Neural progenitor cell (in vitro differentiated cells): Measurements from ENCODE around the gene KISS1R. TPM values are rescaled to one million over a fixed set of nuclear protein-coding genes. Genes with fewer than 3 reads are reported as not detected.

Experiments used
- DNase-seq: peaks from one replicate; pipeline ENCODE4 v3.0.0-alpha.2; 2016; ENCODE audit warnings: low spot score
- H2AFZ ChIP-seq: fragments of 200-600 bp; sonication (generic); replicated peaks from 2 replicates; pipeline ENCODE4 v1.6.1; 2016; ENCODE audit warnings: antibody characterized with exemption
- H3F3A ChIP-seq: fragments of 200-600 bp; sonication (generic); 2 replicates; pipeline ENCODE4 v1.6.1; 2016; ENCODE audit warnings: antibody characterized with exemption, low read depth
- H3K27ac ChIP-seq: fragments of 200-600 bp; sonication (generic); 2 replicates; pipeline ENCODE4 v1.5.1; 2016; ENCODE audit warnings: mild to moderate bottlenecking
- H3K27me3 ChIP-seq: fragments of 200-600 bp; sonication (generic); 2 replicates; pipeline ENCODE4 v1.6.1; 2016; ENCODE audit warnings: mild to moderate bottlenecking, moderate library complexity
- H3K36me3 ChIP-seq: fragments of 200-600 bp; sonication (generic); 2 replicates; pipeline ENCODE4 v1.5.1; 2016
- H3K4me1 ChIP-seq: fragments of 200-600 bp; sonication (generic); 2 replicates; pipeline ENCODE4 v1.6.1; 2016; ENCODE audit warnings: mixed run types
- H3K4me2 ChIP-seq: fragments of 200-600 bp; sonication (generic); 2 replicates; pipeline ENCODE4 v1.6.1; 2016
- H3K4me3 ChIP-seq: fragments of 200-600 bp; sonication (generic); 2 replicates; pipeline ENCODE4 v1.5.1; 2016
- H3K79me2 ChIP-seq: fragments of 200-600 bp; sonication (generic); 2 replicates; pipeline ENCODE4 v1.6.1; 2016; ENCODE audit warnings: low read depth
- H3K9ac ChIP-seq: fragments of 200-600 bp; sonication (generic); 2 replicates; pipeline ENCODE4 v1.6.1; 2016
- H3K9me3 ChIP-seq: fragments of 200-600 bp; sonication (generic); 2 replicates; pipeline ENCODE4 v1.5.1; 2016; ENCODE audit warnings: low read depth
- H4K20me1 ChIP-seq: fragments of 200-600 bp; sonication (generic); 2 replicates; pipeline ENCODE4 v1.6.1; 2016; ENCODE audit warnings: low read depth
- H3K27ac Mint-ChIP-seq: 3 replicates; pipeline ENCODE4 v1.8.0; 2021; ENCODE audit warnings: mixed read lengths
- H3K27me3 Mint-ChIP-seq: 2 replicates; pipeline ENCODE4 v1.8.0; 2022; ENCODE audit warnings: low read depth, mild to moderate bottlenecking, inconsistent platforms, moderate library complexity, mixed read lengths; ENCODE audit not compliant: insufficient read depth
- H3K36me3 Mint-ChIP-seq: 3 replicates; pipeline ENCODE4 v1.8.0; 2021; ENCODE audit warnings: mixed read lengths
- H3K4me1 Mint-ChIP-seq: 3 replicates; pipeline ENCODE4 v1.8.0; 2021; ENCODE audit warnings: mixed read lengths
- H3K4me3 Mint-ChIP-seq: 3 replicates; pipeline ENCODE4 v1.8.0; 2021; ENCODE audit warnings: mild to moderate bottlenecking, moderate library complexity, mixed read lengths
- H3K9me3 Mint-ChIP-seq: 3 replicates; pipeline ENCODE4 v1.8.0; 2020; ENCODE audit warnings: mixed read lengths
- EZH2 ChIP-seq: fragments of 200-600 bp; sonication (generic); IDR thresholded peaks from 2 replicates; pipeline ENCODE4 v1.6.1; 2017; ENCODE audit warnings: antibody characterized with exemption, mild to moderate bottlenecking, moderate library complexity
- EZH2phosphoT487 ChIP-seq: fragments of 200-600 bp; sonication (generic); IDR thresholded peaks from 2 replicates; pipeline ENCODE4 v1.6.1; 2017; ENCODE audit warnings: antibody characterized with exemption
- total RNA-seq: library from RNA; depleted of rRNA; stranded (reverse); fragments of >200 nt; gene quantifications from 2 replicates; pipeline ENCODE4 v1.2.3, GENCODE V29; 2015; ENCODE audit warnings: low replicate concordance
- TF ChIP-seq, protein P1 (sequence below): fragments of 200-600 bp; sonication (generic); IDR thresholded peaks from 2 replicates; pipeline ENCODE4 v1.5.1; 2017; ENCODE audit warnings: antibody characterized with exemption, mild to moderate bottlenecking

Gene KISS1R
- total RNA-seq, 1 donor from 2014 or later = not detected

DNA sequence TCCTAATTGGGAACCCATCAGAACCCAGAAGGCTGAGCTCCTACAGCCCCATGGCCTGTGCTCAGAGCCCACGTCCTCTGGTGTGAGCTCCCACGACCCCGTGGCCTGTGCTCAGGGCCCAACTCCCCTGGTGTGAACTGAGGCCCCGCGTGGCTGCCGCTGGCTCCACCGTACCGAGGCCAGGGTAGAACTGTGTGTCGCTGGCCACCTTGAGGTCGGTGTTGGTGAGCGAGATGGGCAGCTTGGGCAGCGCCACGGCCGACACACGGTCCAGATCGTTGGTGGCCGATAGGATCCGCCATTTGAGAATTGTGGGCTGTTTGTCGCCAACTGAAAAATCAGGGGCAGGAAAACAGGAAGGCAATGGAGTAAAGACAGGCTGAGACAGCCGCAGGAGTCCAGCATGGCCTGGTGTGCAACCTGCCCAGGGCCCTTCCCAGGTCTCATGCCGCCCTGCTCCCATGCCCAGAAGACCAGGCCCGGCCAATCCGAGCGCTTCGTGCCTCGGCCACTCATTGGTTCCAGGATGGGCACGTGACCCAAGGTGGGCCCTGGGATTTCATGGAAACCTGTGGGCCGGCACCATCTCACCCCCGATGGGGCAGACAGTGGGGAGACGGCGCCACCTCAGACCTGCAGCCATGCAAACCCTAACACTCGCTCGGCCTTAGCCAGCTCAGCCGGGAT, 35.6 kb upstream of the KISS1R start:
- Histone ChIP-seq H3K9ac (no peak overlapping the region), H2AFZ (no peak overlapping the region), H4K20me1 (peaks cover 10% of the 10 kb centered on the region), H3K4me3 (no peak overlapping the region), H3K27ac (no peak overlapping the region), H3K27me3 (no peaks in the 10 kb centered on the region), H3K4me2 (no peak overlapping the region), H3K36me3 (no peaks in the 10 kb centered on the region), H3F3A (no peaks in the 10 kb centered on the region), H3K4me1 (no peaks in the 10 kb centered on the region), H3K9me3 (no peaks in the 10 kb centered on the region), H3K79me2 (no peaks in the 10 kb centered on the region)
- H3K36me3 Mint-ChIP-seq = peaks cover 17% of the 10 kb centered on the region
- peaks cover 7% of the 10 kb centered on the region for H3K27me3 Mint-ChIP-seq
- H3K27ac Mint-ChIP-seq = no peak overlapping the region
- H3K9me3 Mint-ChIP-seq = no peaks in the 10 kb centered on the region
- H3K4me1 Mint-ChIP-seq = peaks cover 2% of the 10 kb centered on the region
- TF ChIP-seq EZH2 (no peak), EZH2phosphoT487 (no peak)
- TF ChIP-seq, protein P1, sequence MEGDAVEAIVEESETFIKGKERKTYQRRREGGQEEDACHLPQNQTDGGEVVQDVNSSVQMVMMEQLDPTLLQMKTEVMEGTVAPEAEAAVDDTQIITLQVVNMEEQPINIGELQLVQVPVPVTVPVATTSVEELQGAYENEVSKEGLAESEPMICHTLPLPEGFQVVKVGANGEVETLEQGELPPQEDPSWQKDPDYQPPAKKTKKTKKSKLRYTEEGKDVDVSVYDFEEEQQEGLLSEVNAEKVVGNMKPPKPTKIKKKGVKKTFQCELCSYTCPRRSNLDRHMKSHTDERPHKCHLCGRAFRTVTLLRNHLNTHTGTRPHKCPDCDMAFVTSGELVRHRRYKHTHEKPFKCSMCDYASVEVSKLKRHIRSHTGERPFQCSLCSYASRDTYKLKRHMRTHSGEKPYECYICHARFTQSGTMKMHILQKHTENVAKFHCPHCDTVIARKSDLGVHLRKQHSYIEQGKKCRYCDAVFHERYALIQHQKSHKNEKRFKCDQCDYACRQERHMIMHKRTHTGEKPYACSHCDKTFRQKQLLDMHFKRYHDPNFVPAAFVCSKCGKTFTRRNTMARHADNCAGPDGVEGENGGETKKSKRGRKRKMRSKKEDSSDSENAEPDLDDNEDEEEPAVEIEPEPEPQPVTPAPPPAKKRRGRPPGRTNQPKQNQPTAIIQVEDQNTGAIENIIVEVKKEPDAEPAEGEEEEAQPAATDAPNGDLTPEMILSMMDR = no peak
- no peak overlapping the region for H3K4me3 Mint-ChIP-seq
- DNase-seq = no peak

DNA sequence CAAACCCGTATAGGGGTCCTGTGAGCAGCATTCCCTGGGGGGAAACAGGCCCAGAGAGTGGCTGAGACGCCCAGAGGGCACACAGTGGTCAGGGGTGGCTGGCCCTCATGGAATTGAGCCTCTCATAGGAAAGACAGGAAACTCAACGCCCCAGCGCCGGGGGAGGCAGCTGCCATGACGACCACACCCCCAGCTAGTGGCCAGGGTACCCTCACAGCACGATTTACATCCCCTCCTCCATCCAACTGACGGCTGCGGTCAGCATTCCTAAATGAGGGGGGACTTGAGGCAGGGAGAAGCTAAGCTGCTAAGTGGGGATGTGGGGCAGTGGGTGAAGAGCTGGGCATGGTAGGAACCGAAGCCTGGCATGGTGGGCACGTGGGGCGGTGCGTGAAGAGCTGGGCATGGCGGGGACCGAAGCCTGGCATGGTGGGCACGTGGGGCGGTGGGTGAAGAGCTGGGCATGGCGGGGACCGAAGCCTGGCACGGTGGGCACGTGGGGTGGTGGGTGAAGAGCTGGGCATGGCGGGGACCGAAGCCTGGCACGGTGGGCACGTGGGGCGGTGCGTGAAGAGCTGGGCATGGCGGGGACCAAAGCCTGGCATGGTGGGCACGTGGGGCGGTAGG, 34.1 kb upstream of the KISS1R start:
- Mint-ChIP-seq H3K27me3 (peaks cover 8% of the 10 kb centered on the region), H3K4me3 (no peak overlapping the region), H3K4me1 (peaks cover 5% of the 10 kb centered on the region), H3K9me3 (no peaks in the 10 kb centered on the region), H3K27ac (no peak overlapping the region), H3K36me3 (peaks cover 20% of the 10 kb centered on the region)
- Histone ChIP-seq H3K4me1 (no peaks in the 10 kb centered on the region), H3K9me3 (no peaks in the 10 kb centered on the region), H3K4me2 (no peak overlapping the region), H3K27ac (no peak overlapping the region), H3K4me3 (no peak overlapping the region), H2AFZ (no peak overlapping the region), H3K79me2 (no peaks in the 10 kb centered on the region), H3K36me3 (no peaks in the 10 kb centered on the region), H3K9ac (no peak overlapping the region), H4K20me1 (peaks cover 10% of the 10 kb centered on the region), H3F3A (no peaks in the 10 kb centered on the region), H3K27me3 (no peaks in the 10 kb centered on the region)
- DNase-seq = no peak
- TF ChIP-seq, protein P1 = no peak
- TF ChIP-seq EZH2 = no peak
- TF ChIP-seq EZH2phosphoT487 = no peak

DNA sequence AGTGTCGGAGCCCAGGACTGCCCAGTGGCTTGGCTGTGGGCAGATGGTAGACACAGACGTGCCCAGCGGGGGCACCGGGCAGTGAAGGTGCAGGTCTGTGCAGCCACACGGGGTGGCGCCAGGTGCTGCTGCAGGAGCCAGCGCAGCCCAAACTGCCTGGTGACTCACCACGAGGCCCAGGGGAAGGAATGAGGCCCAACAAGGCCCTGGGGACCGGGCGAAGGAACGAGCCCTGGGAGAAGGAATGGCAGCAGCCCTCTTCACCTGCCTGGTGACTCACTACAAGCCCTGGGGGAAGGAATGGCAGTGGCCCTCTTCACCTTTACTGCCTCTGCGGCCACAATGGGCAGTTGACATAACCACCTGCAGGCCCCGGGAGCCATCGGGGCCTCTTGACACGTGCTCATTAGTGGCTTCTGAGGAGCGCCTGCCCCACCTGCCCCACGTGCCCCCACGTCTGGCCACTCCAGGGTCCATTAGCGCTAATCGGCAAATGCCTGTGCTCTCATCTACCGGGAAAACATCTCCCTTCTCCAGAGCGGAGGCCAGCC, 33.4 kb upstream of the KISS1R start:
- no peak for DNase-seq
- H3K27me3 ChIP-seq = no peaks in the 10 kb centered on the region
- H3K9ac ChIP-seq = no peak overlapping the region
- no peak overlapping the region for H3K27ac ChIP-seq
- Mint-ChIP-seq H3K9me3 (no peaks in the 10 kb centered on the region), H3K4me3 (no peak overlapping the region), H3K4me1 (peaks cover 5% of the 10 kb centered on the region), H3K36me3 (peaks cover 20% of the 10 kb centered on the region), H3K27me3 (peaks cover 9% of the 10 kb centered on the region), H3K27ac (no peak overlapping the region)
- no peaks in the 10 kb centered on the region for H3F3A ChIP-seq
- no peaks in the 10 kb centered on the region for H3K79me2 ChIP-seq
- H3K36me3 ChIP-seq = no peaks in the 10 kb centered on the region
- H3K9me3 ChIP-seq = no peaks in the 10 kb centered on the region
- no peak overlapping the region for H3K4me2 ChIP-seq
- no peak overlapping the region for H2AFZ ChIP-seq
- H4K20me1 ChIP-seq = peaks cover 10% of the 10 kb centered on the region
- H3K4me3 ChIP-seq = no peak overlapping the region
- H3K4me1 ChIP-seq = no peaks in the 10 kb centered on the region
- no peak for TF ChIP-seq EZH2
- TF ChIP-seq EZH2phosphoT487 = no peak
- TF ChIP-seq, protein P1 = no peak
